WTC11 (cell line): ENCODE results near the gene NRP2. TPM values are rescaled to one million over a fixed set of nuclear protein-coding genes. Genes with fewer than 3 reads are reported as not detected.

Experiments used
- ATAC-seq: fragments of 200-7000 bp; cut with Tn5 transposase; 2 replicates; pipeline ENCODE4 v1.10.0; 2021; ENCODE audit warnings: mild to moderate bottlenecking, moderate library complexity
- CTCF ChIA-PET: fragments of 300-600 bp; sonication (Branson Sonifier 250); formaldehyde crosslinking; loops from one replicate; lab custom pipeline; 2021; ENCODE audit warnings: antibody characterized with exemption; lab: Charles Lee
- POLR2A ChIA-PET: fragments of 350-600 bp; sonication (Branson Sonifier 250); formaldehyde crosslinking; loops from one replicate; lab custom pipeline; 2021; ENCODE audit warnings: antibody characterized with exemption; lab: Charles Lee
- DNase-seq: peaks from one replicate; pipeline ENCODE4 v3.0.0; 2021; ENCODE audit warnings: low spot score
- H3K27ac Mint-ChIP-seq: 2 replicates; pipeline ENCODE4 v1.8.0; 2021; ENCODE audit warnings: mixed read lengths
- H3K27me3 Mint-ChIP-seq: 2 replicates; pipeline ENCODE4 v1.8.0; 2021; ENCODE audit warnings: low read depth, mild to moderate bottlenecking, moderate library complexity, mixed read lengths
- H3K36me3 Mint-ChIP-seq: 2 replicates; pipeline ENCODE4 v1.8.0; 2021; ENCODE audit warnings: mixed read lengths
- H3K4me1 Mint-ChIP-seq: 2 replicates; pipeline ENCODE4 v1.8.0; 2022; ENCODE audit warnings: mixed read lengths
- H3K4me3 Mint-ChIP-seq: 2 replicates; pipeline ENCODE4 v1.8.0; 2021; ENCODE audit warnings: mild to moderate bottlenecking, moderate library complexity, mixed read lengths
- H3K9me3 Mint-ChIP-seq: 2 replicates; pipeline ENCODE4 v1.8.0; 2021; ENCODE audit warnings: mixed read lengths
- ATF1 ChIP-seq: sonication (generic); formaldehyde crosslinking; IDR thresholded peaks from 2 replicates; pipeline ENCODE4 v1.8.1; 2023; ENCODE audit warnings: mild to moderate bottlenecking, moderate library complexity, missing genetic modification reagents
- CREM ChIP-seq: sonication (generic); formaldehyde crosslinking; IDR thresholded peaks from 2 replicates; pipeline ENCODE4 v1.8.1; 2022; ENCODE audit warnings: mild to moderate bottlenecking, missing genetic modification reagents, moderate library complexity
- FOXJ3 ChIP-seq: sonication (generic); formaldehyde crosslinking; IDR thresholded peaks from 2 replicates; pipeline ENCODE4 v1.9.0; 2021; ENCODE audit warnings: missing genetic modification reagents, mild to moderate bottlenecking, borderline replicate concordance
- FOXK1 ChIP-seq: sonication (generic); formaldehyde crosslinking; IDR thresholded peaks from 2 replicates; pipeline ENCODE4 v1.8.0; 2022; ENCODE audit warnings: mild to moderate bottlenecking, moderate library complexity, missing genetic modification reagents
- FOXP4 ChIP-seq: sonication (generic); formaldehyde crosslinking; IDR thresholded peaks from 2 replicates; pipeline ENCODE4 v1.8.0; 2022; ENCODE audit warnings: mild to moderate bottlenecking, missing genetic modification reagents
- KAT7 ChIP-seq: sonication (generic); formaldehyde crosslinking; IDR thresholded peaks from 2 replicates; pipeline ENCODE4 v1.8.1; 2023; ENCODE audit warnings: missing genetic modification reagents, mild to moderate bottlenecking, borderline replicate concordance
- MYBL2 ChIP-seq: sonication (generic); formaldehyde crosslinking; IDR thresholded peaks from 2 replicates; pipeline ENCODE4 v1.8.1; 2023; ENCODE audit warnings: mild to moderate bottlenecking, moderate library complexity, missing genetic modification reagents
- NFATC4 ChIP-seq: fragments of 250-450 bp; sonication (Bioruptor Pico); IDR thresholded peaks from 2 replicates; pipeline ENCODE4 v1.9.0; 2021; ENCODE audit warnings: mild to moderate bottlenecking
- NR1H2 ChIP-seq: sonication (generic); formaldehyde crosslinking; IDR thresholded peaks from 2 replicates; pipeline ENCODE4 v1.9.0; 2021; ENCODE audit warnings: mild to moderate bottlenecking, moderate library complexity, missing genetic modification reagents
- OVOL2 ChIP-seq: fragments of 250-450 bp; sonication (Bioruptor Pico); IDR thresholded peaks from 2 replicates; pipeline ENCODE4 v1.9.0; 2021; ENCODE audit warnings: mild to moderate bottlenecking, borderline replicate concordance
- PRDM15 ChIP-seq: sonication (generic); formaldehyde crosslinking; IDR thresholded peaks from 2 replicates; pipeline ENCODE4 v1.8.0; 2022; ENCODE audit warnings: missing genetic modification reagents
- SP1 ChIP-seq: sonication (generic); formaldehyde crosslinking; conservative IDR thresholded peaks from 2 replicates; pipeline ENCODE4 v1.8.1; 2022; ENCODE audit warnings: missing genetic modification reagents
- ZBTB21 ChIP-seq: sonication (generic); formaldehyde crosslinking; IDR thresholded peaks from 2 replicates; pipeline ENCODE4 v1.8.1; 2023; ENCODE audit warnings: mild to moderate bottlenecking, missing genetic modification reagents, borderline replicate concordance
- ZNF121 ChIP-seq: sonication (generic); formaldehyde crosslinking; IDR thresholded peaks from 2 replicates; pipeline ENCODE4 v1.8.0; 2023; ENCODE audit warnings: missing genetic modification reagents
- ZNF138 ChIP-seq: sonication (generic); formaldehyde crosslinking; conservative IDR thresholded peaks from 2 replicates; pipeline ENCODE4 v1.8.1; 2022; ENCODE audit warnings: mild to moderate bottlenecking, moderate library complexity, missing genetic modification reagents
- ZNF263 ChIP-seq: sonication (generic); formaldehyde crosslinking; IDR thresholded peaks from 2 replicates; pipeline ENCODE4 v1.8.1; 2022; ENCODE audit warnings: low read depth, mild to moderate bottlenecking, moderate library complexity, missing genetic modification reagents
- ZNF512 ChIP-seq: sonication (generic); formaldehyde crosslinking; IDR thresholded peaks from 2 replicates; pipeline ENCODE4 v1.8.1; 2022; ENCODE audit warnings: missing genetic modification reagents, borderline replicate concordance
- ZNF671 ChIP-seq: fragments of 250-450 bp; sonication (Bioruptor Pico); IDR thresholded peaks from 2 replicates; pipeline ENCODE4 v1.8.0; 2021; ENCODE audit warnings: mild to moderate bottlenecking
- total RNA-seq: library from RNA; stranded (reverse); gene quantifications from 3 replicates; pipeline ENCODE4 v1.2.3, GENCODE V29; 2021
- TF ChIP-seq, protein P1 (sequence below): sonication (generic); formaldehyde crosslinking; IDR thresholded peaks from 2 replicates; pipeline ENCODE4 v1.8.1; 2022; ENCODE audit warnings: mild to moderate bottlenecking, moderate library complexity, missing genetic modification reagents
- TF ChIP-seq, protein P2 (sequence below): fragments of 250-450 bp; sonication (Bioruptor Pico); IDR thresholded peaks from 2 replicates; pipeline ENCODE4 v1.9.0; 2021; ENCODE audit warnings: mild to moderate bottlenecking
- TF ChIP-seq, protein P3 (sequence below): sonication (generic); formaldehyde crosslinking; IDR thresholded peaks from 2 replicates; pipeline ENCODE4 v1.8.0; 2022; ENCODE audit warnings: mild to moderate bottlenecking, missing genetic modification reagents
- TF ChIP-seq, protein P4 (sequence below): sonication (generic); formaldehyde crosslinking; IDR thresholded peaks from 2 replicates; pipeline ENCODE4 v1.8.1; 2022; ENCODE audit warnings: low read depth, mild to moderate bottlenecking, moderate library complexity, missing genetic modification reagents, borderline replicate concordance

NRP2 gene
- total RNA-seq, 1 experiment from 2014 or later: 41.0 TPM

- CTCF ChIA-PET: interaction anchor here (1.1 to 2.0 kb wide), 4 partner anchors 10 to 238 kb away, joined by 3 to 10 read pairs (median 4); no protein-coding TSS in a partner anchor
- POLR2A ChIA-PET: no interaction called here
- Mint-ChIP-seq H3K36me3 (peaks cover 3% of the 10 kb centered on the region; the same call in 1 of the 2 replicates), H3K27ac (no peak overlapping the region), H3K4me3 (peak overlapping the region; percentile 78; the same call in 1 of the 2 replicates), H3K4me1 (peaks cover 54% of the 10 kb centered on the region), H3K27me3 (peaks cover 60% of the 10 kb centered on the region), H3K9me3 (no peaks in the 10 kb centered on the region)
- ATAC-seq (no peak), DNase-seq (no peak)
- TF ChIP-seq CREM (CRISPR knock-in tag) (no peak), ZBTB21 (CRISPR knock-in tag) (no peak), NFATC4 (CRISPR knock-in tag) (no peak), MYBL2 (CRISPR knock-in tag) (no peak), ZNF138 (no peak), FOXP4 (CRISPR knock-in tag) (no peak), FOXJ3 (CRISPR knock-in tag) (no peak), KAT7 (CRISPR knock-in tag) (no peak), OVOL2 (CRISPR knock-in tag) (no peak), ZNF512 (no peak), ZNF121 (CRISPR knock-in tag) (no peak), SP1 (no peak), NR1H2 (CRISPR knock-in tag) (no peak)
- TF ChIP-seq, protein P1, sequence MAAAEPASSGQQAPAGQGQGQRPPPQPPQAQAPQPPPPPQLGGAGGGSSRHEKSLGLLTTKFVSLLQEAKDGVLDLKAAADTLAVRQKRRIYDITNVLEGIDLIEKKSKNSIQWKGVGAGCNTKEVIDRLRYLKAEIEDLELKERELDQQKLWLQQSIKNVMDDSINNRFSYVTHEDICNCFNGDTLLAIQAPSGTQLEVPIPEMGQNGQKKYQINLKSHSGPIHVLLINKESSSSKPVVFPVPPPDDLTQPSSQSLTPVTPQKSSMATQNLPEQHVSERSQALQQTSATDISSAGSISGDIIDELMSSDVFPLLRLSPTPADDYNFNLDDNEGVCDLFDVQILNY (CRISPR knock-in tag): no peak
- TF ChIP-seq, protein P2, sequence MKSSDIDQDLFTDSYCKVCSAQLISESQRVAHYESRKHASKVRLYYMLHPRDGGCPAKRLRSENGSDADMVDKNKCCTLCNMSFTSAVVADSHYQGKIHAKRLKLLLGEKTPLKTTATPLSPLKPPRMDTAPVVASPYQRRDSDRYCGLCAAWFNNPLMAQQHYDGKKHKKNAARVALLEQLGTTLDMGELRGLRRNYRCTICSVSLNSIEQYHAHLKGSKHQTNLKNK: no peak
- TF ChIP-seq, protein P3, sequence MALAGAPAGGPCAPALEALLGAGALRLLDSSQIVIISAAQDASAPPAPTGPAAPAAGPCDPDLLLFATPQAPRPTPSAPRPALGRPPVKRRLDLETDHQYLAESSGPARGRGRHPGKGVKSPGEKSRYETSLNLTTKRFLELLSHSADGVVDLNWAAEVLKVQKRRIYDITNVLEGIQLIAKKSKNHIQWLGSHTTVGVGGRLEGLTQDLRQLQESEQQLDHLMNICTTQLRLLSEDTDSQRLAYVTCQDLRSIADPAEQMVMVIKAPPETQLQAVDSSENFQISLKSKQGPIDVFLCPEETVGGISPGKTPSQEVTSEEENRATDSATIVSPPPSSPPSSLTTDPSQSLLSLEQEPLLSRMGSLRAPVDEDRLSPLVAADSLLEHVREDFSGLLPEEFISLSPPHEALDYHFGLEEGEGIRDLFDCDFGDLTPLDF (CRISPR knock-in tag): no peak
- TF ChIP-seq, protein P4, sequence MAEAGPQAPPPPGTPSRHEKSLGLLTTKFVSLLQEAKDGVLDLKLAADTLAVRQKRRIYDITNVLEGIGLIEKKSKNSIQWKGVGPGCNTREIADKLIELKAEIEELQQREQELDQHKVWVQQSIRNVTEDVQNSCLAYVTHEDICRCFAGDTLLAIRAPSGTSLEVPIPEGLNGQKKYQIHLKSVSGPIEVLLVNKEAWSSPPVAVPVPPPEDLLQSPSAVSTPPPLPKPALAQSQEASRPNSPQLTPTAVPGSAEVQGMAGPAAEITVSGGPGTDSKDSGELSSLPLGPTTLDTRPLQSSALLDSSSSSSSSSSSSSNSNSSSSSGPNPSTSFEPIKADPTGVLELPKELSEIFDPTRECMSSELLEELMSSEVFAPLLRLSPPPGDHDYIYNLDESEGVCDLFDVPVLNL (CRISPR knock-in tag): no peak
Measured at GRCh38 chr2:205687641-205687956, 5.3 kb downstream of the NRP2 start.

- POLR2A ChIA-PET: no interaction called here
- no peak for ATAC-seq
- no peak for DNase-seq
- Mint-ChIP-seq H3K9me3 (no peaks in the 10 kb centered on the region), H3K27ac (no peak overlapping the region), H3K4me3 (no peak overlapping the region), H3K4me1 (peaks cover 49% of the 10 kb centered on the region), H3K36me3 (peaks cover 3% of the 10 kb centered on the region; the same call in 1 of the 2 replicates), H3K27me3 (peaks cover 50% of the 10 kb centered on the region)
- CTCF ChIA-PET: interaction anchor here (1.1 to 2.3 kb wide), 3 partner anchors 9 to 237 kb away, joined by 3 to 11 read pairs (median 3); no protein-coding TSS in a partner anchor
- TF ChIP-seq, protein P3 (CRISPR knock-in tag): no peak
- TF ChIP-seq FOXK1 (CRISPR knock-in tag) (no peak), ZNF263 (CRISPR knock-in tag) (no peak), FOXJ3 (CRISPR knock-in tag) (no peak), ATF1 (CRISPR knock-in tag) (no peak), ZNF671 (no peak), ZBTB21 (CRISPR knock-in tag) (no peak), PRDM15 (CRISPR knock-in tag) (no peak)
Measured at GRCh38 chr2:205688417-205689200, 6.3 kb downstream of the NRP2 start.
